Parathyroid adenoma (tissue), 2 donors: ENCODE data around the gene UTS2B.

Experiments
- H2AFZ ChIP-seq: fragments of 300-600 bp; sonication (generic); one replicate; pipeline ENCODE4 v1.7.0; 2017; ENCODE audit warnings: antibody characterized with exemption, mild to moderate bottlenecking
- H3K27ac ChIP-seq: fragments of 300-600 bp; sonication (generic); one replicate; pipeline ENCODE4 v1.7.0; 2017
- H3K27me3 ChIP-seq: fragments of 300-600 bp; sonication (generic); one replicate; pipeline ENCODE4 v1.7.0; 2017; ENCODE audit warnings: low read length; ENCODE audit not compliant: control insufficient read depth, insufficient read depth
- H3K36me3 ChIP-seq: fragments of 300-600 bp; sonication (generic); one replicate; pipeline ENCODE4 v1.7.0; 2017; ENCODE audit warnings: low read length; ENCODE audit not compliant: control insufficient read depth, insufficient read depth
- H3K4me1 ChIP-seq: fragments of 300-600 bp; sonication (generic); one replicate; pipeline ENCODE4 v1.7.0; 2017; ENCODE audit warnings: control low read depth
- H3K4me2 ChIP-seq: fragments of 300-600 bp; sonication (generic); one replicate; pipeline ENCODE4 v1.7.0; 2017; ENCODE audit warnings: low read length
- H3K4me3 ChIP-seq: fragments of 300-600 bp; sonication (generic); one replicate; pipeline ENCODE4 v1.7.0; 2017; ENCODE audit warnings: low read depth, low read length
- H3K79me2 ChIP-seq: fragments of 300-600 bp; sonication (generic); one replicate; pipeline ENCODE4 v1.7.0; 2017; ENCODE audit warnings: control low read depth
- H3K9ac ChIP-seq: fragments of 300-600 bp; sonication (generic); one replicate; pipeline ENCODE4 v1.7.0; 2017; ENCODE audit warnings: mild to moderate bottlenecking
- H3K9me3 ChIP-seq: fragments of 300-600 bp; sonication (generic); one replicate; pipeline ENCODE4 v1.7.0; 2017; ENCODE audit warnings: low read length; ENCODE audit not compliant: control insufficient read depth
- TF ChIP-seq, protein P1 (sequence below): fragments of 300-600 bp; sonication (generic); IDR thresholded peaks from one replicate; pipeline ENCODE4 v1.7.0; 2017; ENCODE audit warnings: antibody characterized with exemption, mild to moderate bottlenecking
- donor health status: primary hyperparathyroidism.

UTS2B gene

DNA sequence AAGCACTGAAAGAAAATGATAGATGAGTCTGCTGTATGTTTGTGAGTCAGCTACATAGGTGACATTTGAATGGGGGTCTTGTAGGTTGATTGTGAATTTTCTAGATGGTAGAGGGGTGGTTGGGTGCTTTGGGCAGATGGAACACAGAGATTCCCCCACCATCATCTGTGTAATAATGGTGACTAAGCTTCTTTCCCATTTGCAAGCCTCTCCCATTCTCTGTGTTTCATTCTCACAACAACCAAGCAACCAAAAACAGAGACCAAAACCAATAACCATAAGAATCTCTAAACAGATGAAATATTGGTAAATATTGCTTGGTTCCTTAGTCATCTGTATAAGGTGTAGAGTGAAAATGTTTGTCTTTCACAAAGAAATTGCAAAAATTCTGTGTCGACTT is 17.8 kb upstream of the UTS2B start:
- H3K9ac ChIP-seq, result no peak overlapping the region
- no peaks in the 10 kb centered on the region for H3K36me3 ChIP-seq
- peaks cover 11% of the 10 kb centered on the region for H3K4me1 ChIP-seq
- no peak overlapping the region for H2AFZ ChIP-seq
- H3K79me2 ChIP-seq, result peaks cover 42% of the 10 kb centered on the region
- no peaks in the 10 kb centered on the region for H3K9me3 ChIP-seq
- no peak overlapping the region for H3K27ac ChIP-seq
- no peak overlapping the region for H3K4me3 ChIP-seq
- TF ChIP-seq, protein P1, sequence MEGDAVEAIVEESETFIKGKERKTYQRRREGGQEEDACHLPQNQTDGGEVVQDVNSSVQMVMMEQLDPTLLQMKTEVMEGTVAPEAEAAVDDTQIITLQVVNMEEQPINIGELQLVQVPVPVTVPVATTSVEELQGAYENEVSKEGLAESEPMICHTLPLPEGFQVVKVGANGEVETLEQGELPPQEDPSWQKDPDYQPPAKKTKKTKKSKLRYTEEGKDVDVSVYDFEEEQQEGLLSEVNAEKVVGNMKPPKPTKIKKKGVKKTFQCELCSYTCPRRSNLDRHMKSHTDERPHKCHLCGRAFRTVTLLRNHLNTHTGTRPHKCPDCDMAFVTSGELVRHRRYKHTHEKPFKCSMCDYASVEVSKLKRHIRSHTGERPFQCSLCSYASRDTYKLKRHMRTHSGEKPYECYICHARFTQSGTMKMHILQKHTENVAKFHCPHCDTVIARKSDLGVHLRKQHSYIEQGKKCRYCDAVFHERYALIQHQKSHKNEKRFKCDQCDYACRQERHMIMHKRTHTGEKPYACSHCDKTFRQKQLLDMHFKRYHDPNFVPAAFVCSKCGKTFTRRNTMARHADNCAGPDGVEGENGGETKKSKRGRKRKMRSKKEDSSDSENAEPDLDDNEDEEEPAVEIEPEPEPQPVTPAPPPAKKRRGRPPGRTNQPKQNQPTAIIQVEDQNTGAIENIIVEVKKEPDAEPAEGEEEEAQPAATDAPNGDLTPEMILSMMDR, result no peak
- no peak overlapping the region for H3K4me2 ChIP-seq
- H3K27me3 ChIP-seq, result no peaks in the 10 kb centered on the region

DNA sequence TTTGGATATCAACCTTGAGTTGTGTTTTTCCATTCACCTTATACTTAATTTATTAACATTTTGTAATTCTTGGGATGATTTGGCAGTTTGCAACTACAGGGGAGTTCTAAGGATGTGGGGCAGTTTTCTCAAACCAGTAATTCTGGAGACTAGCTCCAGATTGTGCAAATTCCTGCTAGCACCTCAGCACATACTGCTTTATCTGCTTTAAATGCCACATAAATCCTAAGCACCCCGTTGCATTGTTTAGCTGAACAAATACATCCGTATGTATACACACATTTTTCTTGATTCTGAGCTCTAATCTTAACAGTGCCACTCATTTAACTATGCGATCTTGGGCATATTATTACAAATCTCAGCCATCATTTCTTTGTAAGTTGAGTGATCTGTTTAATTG is 16.9 kb upstream of the UTS2B start:
- no peaks in the 10 kb centered on the region for H3K27me3 ChIP-seq
- no peaks in the 10 kb centered on the region for H3K36me3 ChIP-seq
- no peak overlapping the region for H3K4me3 ChIP-seq
- no peak overlapping the region for H2AFZ ChIP-seq
- H3K4me2 ChIP-seq, result no peak overlapping the region
- no peak overlapping the region for H3K27ac ChIP-seq
- no peak overlapping the region for H3K9ac ChIP-seq
- peaks cover 45% of the 10 kb centered on the region for H3K79me2 ChIP-seq
- peaks cover 11% of the 10 kb centered on the region for H3K4me1 ChIP-seq
- TF ChIP-seq, protein P1, result no peak
- H3K9me3 ChIP-seq, result no peaks in the 10 kb centered on the region

DNA sequence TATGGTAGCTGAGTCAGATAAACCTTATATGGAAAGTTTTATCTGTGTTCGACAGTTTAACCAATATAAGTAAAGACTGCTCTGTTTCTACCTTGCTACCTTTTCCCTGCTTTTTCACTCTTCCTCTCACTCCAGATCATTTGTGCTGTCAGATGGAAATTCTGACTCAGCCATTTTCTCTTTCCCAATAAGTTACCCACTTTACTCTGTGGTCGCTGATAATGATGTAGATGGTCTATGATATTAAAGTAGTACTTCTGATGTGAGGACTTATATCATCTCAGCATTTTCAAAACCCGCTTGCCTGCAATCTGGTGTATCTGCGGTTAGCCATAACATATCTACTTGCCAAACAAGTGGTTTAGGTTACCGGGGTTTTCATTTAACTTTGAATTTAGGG is 15.0 kb upstream of the UTS2B start:
- Histone ChIP-seq H3K36me3 (no peaks in the 10 kb centered on the region), H3K27me3 (no peaks in the 10 kb centered on the region), H3K79me2 (peaks cover 54% of the 10 kb centered on the region), H3K4me1 (peaks cover 9% of the 10 kb centered on the region), H3K27ac (no peak overlapping the region), H3K4me3 (no peak overlapping the region), H3K9me3 (no peaks in the 10 kb centered on the region), H3K9ac (no peak overlapping the region), H3K4me2 (no peak overlapping the region), H2AFZ (no peak overlapping the region)
- TF ChIP-seq, protein P1, result no peak

DNA sequence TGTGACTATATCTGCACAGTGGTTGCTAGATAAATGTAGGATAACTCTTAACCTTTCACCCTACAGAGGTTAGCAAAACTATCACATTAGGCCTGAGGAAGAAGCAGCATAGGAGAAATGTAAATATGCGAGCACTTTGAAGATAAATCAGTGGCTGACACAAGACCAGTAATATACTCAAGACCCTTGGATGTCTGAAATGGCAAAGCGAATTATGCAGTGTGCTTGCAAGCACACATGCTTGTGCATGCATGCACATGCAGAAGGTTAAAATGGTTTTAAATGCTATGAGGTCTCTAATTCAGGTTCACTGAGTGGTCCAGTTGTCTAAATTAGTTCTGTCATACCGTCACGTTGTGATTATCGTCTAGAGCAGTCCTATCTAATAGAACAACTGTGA is 13.6 kb upstream of the UTS2B start:
- Histone ChIP-seq H3K4me2 (no peak overlapping the region), H3K27me3 (no peaks in the 10 kb centered on the region), H3K79me2 (peaks cover 57% of the 10 kb centered on the region), H3K27ac (no peak overlapping the region), H3K36me3 (no peaks in the 10 kb centered on the region), H2AFZ (no peak overlapping the region), H3K9me3 (no peaks in the 10 kb centered on the region), H3K9ac (no peak overlapping the region), H3K4me1 (peaks cover 5% of the 10 kb centered on the region), H3K4me3 (no peak overlapping the region)
- TF ChIP-seq, protein P1, result no peak

DNA sequence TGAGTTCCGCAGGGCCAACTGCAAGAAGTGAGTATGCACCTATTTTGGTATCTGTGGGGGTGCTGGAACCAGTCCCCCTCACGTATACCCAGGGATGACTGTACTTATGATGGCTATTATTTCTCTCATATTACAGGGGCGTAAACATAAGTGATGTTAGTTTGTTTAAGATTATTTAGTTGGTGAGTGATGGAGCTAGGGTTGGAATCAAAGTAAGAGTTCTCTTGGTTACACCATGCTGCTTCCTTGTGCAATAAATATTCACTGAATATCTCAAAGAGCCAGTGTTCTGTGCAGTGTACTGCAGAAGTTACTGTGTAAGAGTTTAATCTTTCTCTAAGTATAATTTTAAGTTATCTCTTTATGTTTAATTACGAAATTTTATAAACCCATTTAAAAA is 12.8 kb upstream of the UTS2B start:
- Histone ChIP-seq H3K27me3 (no peaks in the 10 kb centered on the region), H3K9me3 (no peaks in the 10 kb centered on the region), H3K4me3 (no peak overlapping the region), H3K27ac (no peak overlapping the region), H3K4me2 (no peak overlapping the region), H3K79me2 (peaks cover 58% of the 10 kb centered on the region), H3K4me1 (peaks cover under 1% of the 10 kb centered on the region), H3K36me3 (no peaks in the 10 kb centered on the region), H3K9ac (no peak overlapping the region), H2AFZ (no peak overlapping the region)
- TF ChIP-seq, protein P1, result no peak
